Panc1 (cell line): Measurements from ENCODE around the gene ZDHHC7. TPM values are rescaled to one million over a fixed set of nuclear protein-coding genes. Genes with fewer than 3 reads are reported as not detected.

Source experiments
- ATAC-seq: fragments of 200-7000 bp; cut with Tn5 transposase; 2 replicates; pipeline ENCODE4 v1.9.1; 2020; ENCODE audit warnings: mild to moderate bottlenecking, moderate library complexity
- BruUV-seq: library from RNA; stranded (reverse); fragments of 400-500 nt; replicated peaks from 2 replicates; lab custom pipeline; 2021; lab: Mats Ljungman, UMichigan
- CTCF ChIA-PET: fragments of 300-600 bp; sonication (Branson Sonifier 250); formaldehyde crosslinking; loops from one replicate; lab custom pipeline; 2022; ENCODE audit warnings: antibody characterized with exemption; lab: Charles Lee
- POLR2A ChIA-PET: fragments of 300-600 bp; sonication (Branson Sonifier 250); formaldehyde crosslinking; loops from one replicate; lab custom pipeline; 2022; ENCODE audit warnings: antibody characterized with exemption; lab: Charles Lee
- DNase-seq: peaks from one replicate; pipeline ENCODE4 v3.0.0-alpha.2; 2010; ENCODE audit warnings: low read depth, low spot score
- H3K27ac ChIP-seq: 2 replicates; pipeline ENCODE4 v1.5.1; 2011; ENCODE audit warnings: mild to moderate bottlenecking, low read length, inconsistent platforms
- H3K27me3 ChIP-seq: fragments of 200-500 bp; sonication (Bioruptor generic); 2 replicates; pipeline ENCODE4 v1.6.0; 2014; ENCODE audit warnings: low read length, inconsistent platforms; ENCODE audit not compliant: control insufficient read depth, insufficient read depth
- H3K36me3 ChIP-seq: fragments of 200-500 bp; sonication (Bioruptor generic); 2 replicates; pipeline ENCODE4 v1.5.1; 2014; ENCODE audit warnings: inconsistent platforms, mild to moderate bottlenecking, low read length, moderate library complexity; ENCODE audit not compliant: control insufficient read depth, insufficient read depth
- H3K4me1 ChIP-seq: 2 replicates; pipeline ENCODE4 v1.5.1; 2011; ENCODE audit warnings: inconsistent platforms, mild to moderate bottlenecking, low read length, moderate library complexity; ENCODE audit not compliant: control insufficient read depth, insufficient read depth
- H3K4me3 ChIP-seq, 2 experiments: 2 replicates each; pipeline ENCODE4 v1.5.1; 2011 to 2012; ENCODE audit warnings: low read depth in 2 of 2, low read length in 2 of 2, mild to moderate bottlenecking in 2 of 2, inconsistent platforms in 1 of 2, moderate library complexity in 1 of 2
- H3K9me3 ChIP-seq: fragments of 200-500 bp; sonication (Bioruptor generic); 2 replicates; pipeline ENCODE4 v1.5.1; 2014; ENCODE audit warnings: low read depth, mild to moderate bottlenecking, inconsistent platforms, low read length, moderate library complexity; ENCODE audit not compliant: control insufficient read depth, insufficient read depth
- CTCF ChIP-seq: fragments of 450-650 bp; IDR thresholded peaks from 2 replicates; pipeline ENCODE4 v1.5.1; 2017; ENCODE audit warnings: mild to moderate bottlenecking
- POLR2AphosphoS5 ChIP-seq: IDR thresholded peaks from 2 replicates; pipeline ENCODE4 v1.6.1; 2012; ENCODE audit warnings: mild to moderate bottlenecking, low read depth, low read length, moderate library complexity
- REST ChIP-seq, 2 experiments: IDR thresholded peaks; 2 replicates each; pipeline ENCODE4 v1.6.1; 2011 to 2012; ENCODE audit warnings: low read depth in 2 of 2, control low read depth in 1 of 2, low read length in 1 of 2, mild to moderate bottlenecking in 1 of 2, moderate library complexity in 1 of 2; ENCODE audit not compliant: insufficient read depth in 1 of 2
- SIN3A ChIP-seq: IDR thresholded peaks from 2 replicates; pipeline ENCODE4 v1.6.1; 2012; ENCODE audit warnings: low read depth, mild to moderate bottlenecking, low read length, moderate library complexity, borderline replicate concordance; ENCODE audit not compliant: insufficient read depth
- TCF7L2 ChIP-seq: IDR thresholded peaks from 2 replicates; pipeline ENCODE4 v1.6.1; 2011; ENCODE audit warnings: mild to moderate bottlenecking, low read depth, low read length, inconsistent platforms
- in situ Hi-C: cut with HindIII; loops from 2 replicates; pipeline ENCODE4 v1.10.0; 2016; ENCODE audit warnings: low sequenced_read_pairs, low pct_unique_long_range_greater_than_20kb
- intact Hi-C: fragments of 100-400 bp; cut with micrococcal nuclease; formaldehyde crosslinking; loops from one replicate; pipeline ENCODE4 v1.10.0; 2022; ENCODE audit not compliant: unreplicated experiment
- total RNA-seq: library from RNA; stranded (reverse); gene quantifications from one replicate; pipeline ENCODE4 v1.2.1, GENCODE V29; 2021; ENCODE audit not compliant: unreplicated experiment

ZDHHC7 gene
- total RNA-seq, 1 experiment from 2014 or later: 71.5 TPM

- ChIA-PET CTCF (no interaction called here), POLR2A (interaction anchor here (0.7 kb wide), 1 partner anchor 64 kb away, joined by 14 read pairs; no protein-coding TSS in a partner anchor)
- no peaks in the 10 kb centered on the region for H3K9me3 ChIP-seq
- ATAC-seq (no peak), DNase-seq (no peak)
- no peaks in the 10 kb centered on the region for H3K27me3 ChIP-seq
- no TSS peak for BruUV-seq
- TF ChIP-seq TCF7L2: no peak
- no peak for TF ChIP-seq POLR2AphosphoS5
- TF ChIP-seq REST (IDR thresholded peaks at IDR 0.05; ENCODE audit: insufficient read depth in 1 of 2, low read depth in 2 of 2, low read length in 1 of 2): no peak
- H3K27ac ChIP-seq: no peak overlapping the region
- H3K36me3 ChIP-seq: no peaks in the 10 kb centered on the region
- no peak overlapping the region for H3K4me3 ChIP-seq
- H3K4me1 ChIP-seq: no peaks in the 10 kb centered on the region
- intact Hi-C loops: no loop called here
- in situ Hi-C loops: no loop called here
These were observed 68.5 kb downstream of the ZDHHC7 start for GRCh38 chr16:84942786-84943185.

GRCh38 chr16:84941921-84942320, 69.4 kb downstream of the ZDHHC7 start:
- POLR2A ChIA-PET: no interaction called here
- BruUV-seq: no TSS peak
- ATAC-seq (peak; percentile 45; the same call in 1 of the 2 replicates), DNase-seq (no peak)
- no peaks in the 10 kb centered on the region for H3K27me3 ChIP-seq
- CTCF ChIA-PET: no interaction called here
- no peak overlapping the region for H3K27ac ChIP-seq
- TF ChIP-seq POLR2AphosphoS5 (no peak), CTCF (no peak), REST (IDR thresholded peaks at IDR 0.05; ENCODE audit: insufficient read depth in 1 of 2, low read depth in 2 of 2, low read length in 1 of 2) (no peak), SIN3A (no peak), TCF7L2 (no peak)
- H3K9me3 ChIP-seq: no peaks in the 10 kb centered on the region
- intact Hi-C loops: no loop called here
- H3K36me3 ChIP-seq: no peaks in the 10 kb centered on the region
- H3K4me1 ChIP-seq: no peaks in the 10 kb centered on the region
- no peak overlapping the region for H3K4me3 ChIP-seq
- in situ Hi-C loops: no loop called here
